Activated CD8-positive, alpha-beta memory T cell treated with anti-CD3 and anti-CD28 coated beads for 1 hour (primary cell): ENCODE results near the gene NFYB.
"Not testable (repeated sequence)": the region's sequence is repeated elsewhere in the genome, so short reads cannot be mapped to it uniquely, and the experiment has no call there.

Experiments used
- DNase-seq, 2 donors: peaks; one replicate each; pipeline ENCODE4 v3.0.0-alpha.2; 2020; ENCODE audit warnings: low read depth in 1 of 2; ENCODE audit errors: extremely low read depth in 1 of 2

NFYB gene

GRCh38 chr12:104163028-104163427, 25.0 kb upstream of the NFYB start:
- DNase-seq: not testable (repeated sequence)

- DNase-seq: no peak
Measured at GRCh38 chr12:104155711-104156555, 17.9 kb upstream of the NFYB start.

- DNase-seq: no peak
Measured at GRCh38 chr12:104154806-104155205, 16.8 kb upstream of the NFYB start.

GRCh38 chr12:104154286-104154685, 16.3 kb upstream of the NFYB start:
- DNase-seq: no peak

GRCh38 chr12:104152685-104153241, 14.8 kb upstream of the NFYB start:
- DNase-seq: no peak

- DNase-seq: no peak
Measured at GRCh38 chr12:104150416-104150815, 12.4 kb upstream of the NFYB start.

- DNase-seq: no peak
Measured at GRCh38 chr12:104147346-104147745, 9.3 kb upstream of the NFYB start.

GRCh38 chr12:104143918-104144317, 5.9 kb upstream of the NFYB start:
- DNase-seq: no peak

- no peak for DNase-seq
Measured at GRCh38 chr12:104143002-104143401, 5.0 kb upstream of the NFYB start.

- no peak for DNase-seq
Measured at GRCh38 chr12:104142543-104142942, 4.5 kb upstream of the NFYB start.

- DNase-seq: no peak
Measured at GRCh38 chr12:104138797-104139152, 765 bp upstream of the NFYB start.

GRCh38 chr12:104137001-104137901, 759 bp downstream of the NFYB start:
- DNase-seq: peak in 1 of 2 donors; percentile 32

GRCh38 chr12:104136577-104136976, 1.4 kb downstream of the NFYB start:
- DNase-seq: no peak

- no peak for DNase-seq
Measured at GRCh38 chr12:104134882-104135281, 3.1 kb downstream of the NFYB start.

- no peak for DNase-seq
Measured at GRCh38 chr12:104133866-104134265, 4.1 kb downstream of the NFYB start.

GRCh38 chr12:104133321-104133720, 4.7 kb downstream of the NFYB start:
- DNase-seq: no peak

GRCh38 chr12:104132351-104132956, 5.6 kb downstream of the NFYB start:
- DNase-seq: no peak

GRCh38 chr12:104131609-104132008, 6.4 kb downstream of the NFYB start:
- DNase-seq: no peak

- no peak for DNase-seq
Measured at GRCh38 chr12:104130760-104131159, 7.2 kb downstream of the NFYB start.

GRCh38 chr12:104126548-104126947, 11.5 kb downstream of the NFYB start:
- DNase-seq: no peak

- DNase-seq: no peak
Measured at GRCh38 chr12:104122298-104122697, 15.7 kb downstream of the NFYB start.
